ENCODE results near the gene MYH7.
"Not testable (repeated sequence)": the region's sequence is repeated elsewhere in the genome, so short reads cannot be mapped to it uniquely, and the experiment has no call there.

GRCh38 chr14:23417269-23417668, 18.2 kb downstream of the MYH7 start:
- not testable (repeated sequence) for TF ChIP-seq ZNF362, GLI4, FEZF1, CTCF (tag by site-specific recombination; IDR thresholded peaks at IDR 0.05)

Data from HEK293 (cell line).